Retinal pigment epithelial cell (primary cell): Measurements from ENCODE around the gene PIF1.
A peak's percentile ranks its signal among the peaks of the same experiment; 100 is the strongest.

Source experiments
- DNase-seq: peaks from one replicate; pipeline ENCODE4 v3.0.0-alpha.2; 2010; ENCODE audit warnings: low read depth
- H3K4me3 ChIP-seq: 2 replicates; pipeline ENCODE4 v1.5.1; 2011; ENCODE audit warnings: mild to moderate bottlenecking, low read length, control low read depth, moderate library complexity
- TF ChIP-seq, protein P1 (sequence below): conservative IDR thresholded peaks from 2 replicates; pipeline ENCODE4 v1.5.1; 2011; ENCODE audit warnings: low read depth, low read length, control low read depth, inconsistent platforms

The PIF1 gene

DNA sequence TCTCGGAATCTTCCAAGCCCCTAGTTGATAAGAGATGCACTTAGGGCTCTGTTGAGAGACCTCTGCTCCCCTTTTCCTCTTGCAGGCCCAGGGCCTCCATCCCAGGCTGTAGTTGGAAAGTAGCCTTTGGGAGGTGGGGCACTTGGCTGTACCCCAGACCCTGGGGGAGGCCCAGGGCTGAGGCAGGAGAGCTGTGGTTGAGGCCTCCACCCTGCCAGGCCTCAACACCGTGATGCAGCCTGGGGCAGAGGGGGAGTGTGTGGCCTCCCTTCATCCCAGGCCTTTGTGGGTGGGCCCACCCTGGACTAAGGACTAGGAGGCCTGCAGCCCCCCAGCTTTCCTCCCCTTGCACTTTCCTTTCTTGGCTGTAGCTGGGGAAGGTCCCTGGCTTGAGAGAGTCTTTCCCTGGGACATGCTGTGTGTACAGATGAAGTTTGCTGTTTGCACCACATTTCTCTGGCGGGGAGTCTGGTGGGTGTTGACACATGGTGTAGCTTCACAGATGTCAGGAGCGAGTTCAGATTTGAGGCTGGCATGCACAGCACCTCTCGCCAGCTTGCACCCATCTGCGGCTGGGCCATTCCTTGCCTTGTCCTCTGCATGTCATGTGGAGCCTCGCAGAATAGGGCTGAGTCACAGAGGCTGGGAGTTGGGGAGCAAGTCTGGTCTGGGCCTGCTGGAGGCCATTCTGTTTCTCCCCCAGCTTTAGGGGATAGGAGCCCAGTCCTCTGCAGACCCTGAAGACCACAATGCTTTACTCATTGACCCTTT lies 29.9 kb upstream of the PIF1 start:
- H3K4me3 ChIP-seq, result no peak overlapping the region
- no peak for DNase-seq
- TF ChIP-seq, protein P1, sequence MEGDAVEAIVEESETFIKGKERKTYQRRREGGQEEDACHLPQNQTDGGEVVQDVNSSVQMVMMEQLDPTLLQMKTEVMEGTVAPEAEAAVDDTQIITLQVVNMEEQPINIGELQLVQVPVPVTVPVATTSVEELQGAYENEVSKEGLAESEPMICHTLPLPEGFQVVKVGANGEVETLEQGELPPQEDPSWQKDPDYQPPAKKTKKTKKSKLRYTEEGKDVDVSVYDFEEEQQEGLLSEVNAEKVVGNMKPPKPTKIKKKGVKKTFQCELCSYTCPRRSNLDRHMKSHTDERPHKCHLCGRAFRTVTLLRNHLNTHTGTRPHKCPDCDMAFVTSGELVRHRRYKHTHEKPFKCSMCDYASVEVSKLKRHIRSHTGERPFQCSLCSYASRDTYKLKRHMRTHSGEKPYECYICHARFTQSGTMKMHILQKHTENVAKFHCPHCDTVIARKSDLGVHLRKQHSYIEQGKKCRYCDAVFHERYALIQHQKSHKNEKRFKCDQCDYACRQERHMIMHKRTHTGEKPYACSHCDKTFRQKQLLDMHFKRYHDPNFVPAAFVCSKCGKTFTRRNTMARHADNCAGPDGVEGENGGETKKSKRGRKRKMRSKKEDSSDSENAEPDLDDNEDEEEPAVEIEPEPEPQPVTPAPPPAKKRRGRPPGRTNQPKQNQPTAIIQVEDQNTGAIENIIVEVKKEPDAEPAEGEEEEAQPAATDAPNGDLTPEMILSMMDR, result no peak

DNA sequence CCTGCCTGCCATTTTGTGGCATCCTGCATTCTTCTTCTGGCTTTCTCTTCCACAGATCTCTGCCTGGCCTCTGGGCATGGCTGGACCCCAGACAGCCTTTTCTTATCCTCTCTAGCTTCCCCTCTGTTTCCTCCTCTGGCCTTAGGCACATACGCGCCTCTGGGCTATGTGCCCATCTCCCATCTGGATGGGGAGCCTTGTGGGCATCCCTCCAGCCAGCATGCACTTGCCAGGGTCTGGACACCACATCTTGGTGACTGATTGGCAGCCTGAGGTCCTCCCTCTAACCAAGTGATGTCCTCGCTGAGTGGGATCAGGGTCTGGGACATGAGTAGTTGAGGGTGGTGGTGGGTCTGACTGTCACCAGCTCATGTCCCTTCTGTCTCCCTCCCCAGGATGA lies 29.1 kb upstream of the PIF1 start:
- TF ChIP-seq, protein P1, result no peak
- H3K4me3 ChIP-seq, result no peak overlapping the region
- no peak for DNase-seq

DNA sequence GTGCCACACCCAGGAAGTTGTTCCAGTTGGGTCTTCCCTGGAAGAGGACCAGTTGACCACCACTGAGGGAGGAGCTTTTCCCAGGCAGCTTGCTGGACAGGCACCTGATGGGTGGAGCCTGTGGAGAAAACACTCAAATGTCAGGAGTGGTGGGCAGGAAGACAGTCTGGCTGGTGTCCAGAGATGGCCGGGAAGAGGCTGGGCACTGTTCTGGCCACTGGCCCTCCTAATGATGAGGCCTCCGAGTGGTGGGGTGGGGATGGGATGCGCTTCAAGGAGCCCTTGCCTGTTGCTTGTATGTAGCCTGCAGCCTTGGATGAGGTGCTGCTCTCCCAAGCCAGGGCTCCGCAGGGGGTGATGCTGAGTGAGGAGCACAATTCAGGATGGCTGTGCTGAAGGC lies 28.6 kb upstream of the PIF1 start:
- H3K4me3 ChIP-seq, result no peak overlapping the region
- TF ChIP-seq, protein P1, result no peak
- DNase-seq, result no peak

DNA sequence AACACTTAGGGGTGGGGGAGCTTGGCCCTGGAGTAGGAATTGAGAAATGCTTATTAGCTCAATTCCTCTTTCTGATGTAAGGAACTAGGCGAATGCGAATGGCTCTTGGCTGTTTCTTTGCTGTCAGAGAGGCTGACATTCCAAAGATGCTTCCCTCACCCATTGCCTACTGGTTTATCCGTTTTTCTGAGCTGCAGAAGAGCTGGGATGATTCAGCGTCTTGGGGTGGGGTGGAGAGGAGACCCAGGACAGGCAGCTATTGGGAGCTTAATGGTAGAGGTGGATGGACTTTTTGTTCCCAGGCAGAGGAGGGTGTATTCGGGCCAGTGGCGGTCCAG lies 26.0 kb upstream of the PIF1 start:
- DNase-seq, result peak; percentile 31
- TF ChIP-seq, protein P1, result no peak
- no peak overlapping the region for H3K4me3 ChIP-seq

DNA sequence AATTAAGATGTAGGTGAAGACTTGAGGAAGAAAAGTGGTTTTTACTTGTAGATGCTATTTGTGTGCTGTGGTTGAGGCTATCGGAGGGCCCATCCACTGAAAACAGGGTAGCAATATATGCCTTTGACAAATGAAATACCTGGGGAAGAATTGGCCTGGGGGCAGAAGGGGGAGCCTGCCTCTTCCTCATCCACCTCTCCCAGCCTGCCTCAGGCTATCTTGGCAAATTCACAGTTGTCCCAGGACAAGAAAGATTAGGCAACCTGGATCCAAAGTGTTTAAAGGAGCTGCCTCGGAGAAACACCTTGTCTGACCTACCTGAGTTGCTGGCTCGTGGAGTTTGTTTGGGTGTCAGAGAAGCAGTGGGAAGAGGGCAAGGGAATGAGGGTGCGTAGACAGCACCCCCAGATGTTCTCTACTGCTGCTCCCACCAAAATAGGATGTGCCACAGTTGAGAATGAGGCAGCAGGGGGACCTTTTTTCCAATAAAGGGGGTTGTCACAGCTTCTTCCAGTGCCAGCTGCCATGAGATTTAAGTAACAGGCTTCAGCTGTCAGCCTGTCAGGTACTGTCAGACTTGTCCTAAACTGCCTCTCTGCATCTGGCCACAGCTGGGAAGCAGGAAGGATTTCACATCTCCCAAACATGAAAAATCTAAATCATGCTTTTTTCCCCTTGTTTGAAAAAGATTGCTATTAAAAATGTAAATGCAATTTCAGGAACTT lies 25.5 kb upstream of the PIF1 start:
- TF ChIP-seq, protein P1, result no peak
- DNase-seq, result no peak
- no peak overlapping the region for H3K4me3 ChIP-seq

DNA sequence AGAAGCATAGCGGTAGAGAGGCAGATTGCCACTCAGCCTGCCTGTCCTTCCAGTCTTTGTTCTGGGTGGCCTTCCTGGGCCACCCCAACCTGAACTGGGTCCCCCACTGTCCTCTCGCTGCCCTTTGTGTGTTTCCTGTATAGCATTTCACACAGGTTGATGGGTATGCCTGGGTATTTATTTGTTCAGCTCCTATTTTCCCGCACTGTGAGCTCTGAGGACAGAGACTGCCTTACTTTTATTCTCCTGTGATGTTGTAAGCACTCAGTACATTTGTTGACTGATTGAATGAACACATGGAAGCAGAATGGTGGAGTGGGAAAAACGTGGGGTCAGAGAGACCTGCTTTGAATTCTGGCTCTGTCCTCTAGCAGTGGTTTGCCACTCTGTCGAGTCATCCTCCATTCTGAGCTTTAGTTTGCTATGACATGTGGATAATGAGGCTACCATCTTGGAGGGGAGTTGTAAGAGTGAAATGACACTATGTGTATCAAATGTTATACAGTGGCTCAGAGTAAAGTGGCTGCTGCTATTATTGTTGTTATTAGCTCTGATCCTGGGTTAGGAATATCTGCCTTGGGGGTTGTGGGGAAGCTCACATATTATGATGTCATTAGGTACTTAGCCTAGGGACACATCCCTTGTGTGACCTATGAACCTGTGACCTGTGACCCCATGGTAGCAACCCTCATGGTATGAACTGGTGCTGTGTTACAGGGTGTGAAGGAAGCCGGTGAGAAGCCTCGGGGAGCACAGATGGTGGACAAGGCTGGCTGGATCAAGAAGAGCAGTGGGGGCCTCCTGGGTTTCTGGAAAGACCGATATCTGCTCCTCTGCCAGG lies 22.6 kb upstream of the PIF1 start:
- H3K4me3 ChIP-seq, result no peak overlapping the region
- TF ChIP-seq, protein P1, result no peak
- DNase-seq, result no peak
